H9 (cell line): ENCODE measurements around the gene ZNF318. TPM values are rescaled to one million over a fixed set of nuclear protein-coding genes. Genes with fewer than 3 reads are reported as not detected.

ENCODE experiments used
- DNase-seq: peaks from one replicate; pipeline ENCODE4 v3.0.0-alpha.2; 2017
- H2AFZ ChIP-seq: one replicate; pipeline ENCODE4 v1.6.1; 2013; ENCODE audit warnings: mild to moderate bottlenecking, low read length, control low read depth, moderate library complexity
- H2AK5ac ChIP-seq: 2 replicates; pipeline ENCODE4 v1.6.1; 2013; ENCODE audit warnings: low read length, control low read depth, mixed read lengths; ENCODE audit not compliant: insufficient read length
- H2BK120ac ChIP-seq: one replicate; pipeline ENCODE4 v1.6.1; 2013; ENCODE audit warnings: low read depth, mild to moderate bottlenecking, low read length, control low read depth, inconsistent platforms; ENCODE audit not compliant: poor library complexity, severe bottlenecking
- H2BK12ac ChIP-seq: 2 replicates; pipeline ENCODE4 v1.6.1; 2013; ENCODE audit warnings: low read length, control low read depth, mixed read lengths, low read depth; ENCODE audit not compliant: insufficient read length
- H2BK15ac ChIP-seq: 2 replicates; pipeline ENCODE4 v1.6.1; 2013; ENCODE audit warnings: low read depth, low read length, control low read depth
- H2BK20ac ChIP-seq: one replicate; pipeline ENCODE4 v1.6.1; 2013; ENCODE audit warnings: low read depth, mild to moderate bottlenecking, low read length, control low read depth, inconsistent platforms; ENCODE audit not compliant: poor library complexity, severe bottlenecking
- H2BK5ac ChIP-seq: 2 replicates; pipeline ENCODE4 v1.6.1; 2013; ENCODE audit warnings: low read length, control low read depth, mixed read lengths; ENCODE audit not compliant: insufficient read length
- H3K14ac ChIP-seq: 2 replicates; pipeline ENCODE4 v1.6.1; 2013; ENCODE audit warnings: low read length, control low read depth; ENCODE audit not compliant: insufficient read depth
- H3K18ac ChIP-seq: 2 replicates; pipeline ENCODE4 v1.6.1; 2013; ENCODE audit warnings: low read depth, mild to moderate bottlenecking, mixed read lengths, low read length, control low read depth; ENCODE audit not compliant: insufficient read length
- H3K23ac ChIP-seq: 2 replicates; pipeline ENCODE4 v1.6.1; 2013; ENCODE audit warnings: low read length, control low read depth, mixed read lengths, low read depth; ENCODE audit not compliant: insufficient read length
- H3K23me2 ChIP-seq: 2 replicates; pipeline ENCODE4 v1.6.1; 2013; ENCODE audit warnings: low read depth, mild to moderate bottlenecking, mixed read lengths, low read length, control low read depth; ENCODE audit not compliant: insufficient read length, poor library complexity, severe bottlenecking
- H3K27ac ChIP-seq: 2 replicates; pipeline ENCODE4 v1.5.1; 2013; ENCODE audit warnings: low read length, control low read depth, mixed read lengths, low read depth; ENCODE audit not compliant: insufficient read length
- H3K27me3 ChIP-seq: 2 replicates; pipeline ENCODE4 v1.6.1; 2013; ENCODE audit warnings: low read length, control low read depth, inconsistent platforms; ENCODE audit not compliant: insufficient read depth
- H3K4ac ChIP-seq: 2 replicates; pipeline ENCODE4 v1.6.1; 2013; ENCODE audit warnings: low read depth, mild to moderate bottlenecking, control low read depth, inconsistent platforms, low read length, moderate library complexity
- H3K4me1 ChIP-seq: 2 replicates; pipeline ENCODE4 v1.6.1; 2013; ENCODE audit warnings: low read length, control low read depth, inconsistent platforms; ENCODE audit not compliant: insufficient read depth
- H3K4me2 ChIP-seq: 2 replicates; pipeline ENCODE4 v1.6.1; 2013; ENCODE audit warnings: low read length, control low read depth, mixed read lengths; ENCODE audit not compliant: insufficient read length, insufficient read depth
- H3K56ac ChIP-seq: 2 replicates; pipeline ENCODE4 v1.6.1; 2013; ENCODE audit warnings: low read depth, mild to moderate bottlenecking, mixed read lengths, low read length, control low read depth; ENCODE audit not compliant: insufficient read length
- H3K79me1 ChIP-seq: 2 replicates; pipeline ENCODE4 v1.6.1; 2013; ENCODE audit warnings: low read depth, mild to moderate bottlenecking, moderate library complexity, low read length, control low read depth, inconsistent platforms; ENCODE audit not compliant: insufficient read depth, poor library complexity, severe bottlenecking
- H3K79me2 ChIP-seq: 2 replicates; pipeline ENCODE4 v1.6.1; 2013; ENCODE audit warnings: low read length, control low read depth, inconsistent platforms; ENCODE audit not compliant: insufficient read depth
- H3K9ac ChIP-seq: 2 replicates; pipeline ENCODE4 v1.6.1; 2013; ENCODE audit warnings: low read length, control low read depth, mixed read lengths; ENCODE audit not compliant: insufficient read length; ENCODE audit errors: extremely low read depth
- H3K9me3 ChIP-seq: one replicate; pipeline ENCODE4 v1.6.1; 2013; ENCODE audit warnings: low read depth, low read length, inconsistent platforms; ENCODE audit not compliant: control insufficient read depth
- H3T11ph ChIP-seq: one replicate; pipeline ENCODE4 v1.6.1; 2013; ENCODE audit warnings: mild to moderate bottlenecking, low read length, control low read depth, inconsistent platforms
- H4K20me1 ChIP-seq: one replicate; pipeline ENCODE4 v1.6.1; 2013; ENCODE audit not compliant: control insufficient read depth, insufficient read length, insufficient read depth
- H4K5ac ChIP-seq: 2 replicates; pipeline ENCODE4 v1.6.1; 2013; ENCODE audit warnings: low read depth, mild to moderate bottlenecking, mixed read lengths, low read length, control low read depth; ENCODE audit not compliant: insufficient read length
- H4K8ac ChIP-seq: replicated peaks from 2 replicates; pipeline ENCODE4 v1.6.1; 2013; ENCODE audit warnings: low read length, control low read depth, mixed read lengths, low read depth; ENCODE audit not compliant: insufficient read length
- H4K91ac ChIP-seq: 2 replicates; pipeline ENCODE4 v1.6.1; 2013; ENCODE audit warnings: low read depth, mild to moderate bottlenecking, moderate library complexity, mixed read lengths, low read length, control low read depth; ENCODE audit not compliant: insufficient read length
- H3K27ac Mint-ChIP-seq, 3 experiments: 2 replicates in 2 of 3; 3 replicates in 1 of 3; pipeline ENCODE4 v1.8.0; 2020 to 2021; ENCODE audit warnings: mixed read lengths in 3 of 3, mild to moderate bottlenecking in 1 of 3, moderate library complexity in 1 of 3
- H3K27me3 Mint-ChIP-seq: 2 replicates; pipeline ENCODE4 v1.8.0; 2021; ENCODE audit warnings: low read depth, mild to moderate bottlenecking, moderate library complexity, mixed read lengths
- H3K36me3 Mint-ChIP-seq, 3 experiments: 2 replicates in 2 of 3; 3 replicates in 1 of 3; pipeline ENCODE4 v1.8.0; 2020 to 2021; ENCODE audit warnings: low read depth in 3 of 3, mixed read lengths in 3 of 3; ENCODE audit not compliant: insufficient read depth in 1 of 3
- H3K4me1 Mint-ChIP-seq, 2 experiments: 2 replicates each; pipeline ENCODE4 v1.8.0; 2020; ENCODE audit warnings: mixed read lengths in 2 of 2
- H3K4me3 Mint-ChIP-seq, 2 experiments: 2 replicates in 1 of 2; 3 replicates in 1 of 2; pipeline ENCODE4 v1.8.0; 2020 to 2021; ENCODE audit warnings: mild to moderate bottlenecking in 2 of 2, mixed read lengths in 2 of 2, moderate library complexity in 1 of 2
- H3K9me3 Mint-ChIP-seq, 2 experiments: 2 replicates in 1 of 2; 3 replicates in 1 of 2; pipeline ENCODE4 v1.8.0; 2020; ENCODE audit warnings: mild to moderate bottlenecking in 2 of 2, mixed read lengths in 2 of 2, moderate library complexity in 1 of 2
- WGBS: extraction: QIAGEN DNeasy Blood & Tissue Kit; methylation state at CpG from one replicate; pipeline ENCODE4 v1.1.7; 2013; ENCODE audit warnings: missing lambda C conversion rate, low lambda C conversion rate, mixed read lengths; ENCODE audit not compliant: insufficient read length; ENCODE audit errors: extremely low coverage; 5-methylcytosine and 5-hydroxymethylcytosine counted together
- total RNA-seq: library from RNA; stranded (reverse); gene quantifications from 2 replicates; pipeline ENCODE4 v1.2.1, GENCODE V29; 2021
- TF ChIP-seq, protein P1 (sequence below): fragments of 200-600 bp; sonication (generic); conservative IDR thresholded peaks from 3 replicates; pipeline ENCODE4 v1.8.0; 2021; ENCODE audit warnings: antibody characterized with exemption, mild to moderate bottlenecking

The ZNF318 gene
- total RNA-seq, 1 experiment from 2014 or later: 16.3 TPM

GRCh38 chr6:43304361-43304760 is 65.1 kb downstream of the ZNF318 start:
- Histone ChIP-seq H3K23ac (no peak overlapping the region), H2AFZ (no peak overlapping the region), H4K5ac (no peak overlapping the region), H3K27ac (no peak overlapping the region), H3T11ph (no peak overlapping the region), H3K4me1 (no peaks in the 10 kb centered on the region; the same call in 1 of the 2 replicates), H2BK12ac (no peak overlapping the region), H4K91ac (no peak overlapping the region), H3K4me2 (no peak overlapping the region), H3K23me2 (peaks cover 10% of the 10 kb centered on the region), H3K56ac (no peak overlapping the region), H4K8ac (no peak overlapping the region), H3K9ac (no peak overlapping the region), H3K79me2 (no peaks in the 10 kb centered on the region; the same call in 1 of the 2 replicates), H3K9me3 (no peaks in the 10 kb centered on the region), H2BK120ac (no peak overlapping the region), H2BK20ac (no peak overlapping the region), H3K27me3 (no peaks in the 10 kb centered on the region), H4K20me1 (no peaks in the 10 kb centered on the region), H3K18ac (no peak overlapping the region), H2AK5ac (no peak overlapping the region), H3K4ac (no peak overlapping the region), H3K79me1 (no peaks in the 10 kb centered on the region), H3K14ac (no peak overlapping the region), H2BK15ac (no peak overlapping the region), H2BK5ac (no peak overlapping the region)
- no peak for DNase-seq
- peaks cover 0 to 18% (median 4%) of the 10 kb centered on the region in 3 experiments; a peak in 5 of 7 replicates for H3K36me3 Mint-ChIP-seq
- H3K4me1 Mint-ChIP-seq: peaks cover 20 to 30% of the 10 kb centered on the region in 2 experiments
- TF ChIP-seq, protein P1, sequence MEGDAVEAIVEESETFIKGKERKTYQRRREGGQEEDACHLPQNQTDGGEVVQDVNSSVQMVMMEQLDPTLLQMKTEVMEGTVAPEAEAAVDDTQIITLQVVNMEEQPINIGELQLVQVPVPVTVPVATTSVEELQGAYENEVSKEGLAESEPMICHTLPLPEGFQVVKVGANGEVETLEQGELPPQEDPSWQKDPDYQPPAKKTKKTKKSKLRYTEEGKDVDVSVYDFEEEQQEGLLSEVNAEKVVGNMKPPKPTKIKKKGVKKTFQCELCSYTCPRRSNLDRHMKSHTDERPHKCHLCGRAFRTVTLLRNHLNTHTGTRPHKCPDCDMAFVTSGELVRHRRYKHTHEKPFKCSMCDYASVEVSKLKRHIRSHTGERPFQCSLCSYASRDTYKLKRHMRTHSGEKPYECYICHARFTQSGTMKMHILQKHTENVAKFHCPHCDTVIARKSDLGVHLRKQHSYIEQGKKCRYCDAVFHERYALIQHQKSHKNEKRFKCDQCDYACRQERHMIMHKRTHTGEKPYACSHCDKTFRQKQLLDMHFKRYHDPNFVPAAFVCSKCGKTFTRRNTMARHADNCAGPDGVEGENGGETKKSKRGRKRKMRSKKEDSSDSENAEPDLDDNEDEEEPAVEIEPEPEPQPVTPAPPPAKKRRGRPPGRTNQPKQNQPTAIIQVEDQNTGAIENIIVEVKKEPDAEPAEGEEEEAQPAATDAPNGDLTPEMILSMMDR: no peak
- WGBS: no CpG with 5 or more reads among the region's 3 CpGs
- H3K9me3 Mint-ChIP-seq: no peaks in the 10 kb centered on the region
- peaks cover 8% of the 10 kb centered on the region for H3K27me3 Mint-ChIP-seq
- H3K4me3 Mint-ChIP-seq: no peak overlapping the region
- no peak overlapping the region for H3K27ac Mint-ChIP-seq
